ENCODE measurements around the gene MYO1D.

MYO1D gene

DNA sequence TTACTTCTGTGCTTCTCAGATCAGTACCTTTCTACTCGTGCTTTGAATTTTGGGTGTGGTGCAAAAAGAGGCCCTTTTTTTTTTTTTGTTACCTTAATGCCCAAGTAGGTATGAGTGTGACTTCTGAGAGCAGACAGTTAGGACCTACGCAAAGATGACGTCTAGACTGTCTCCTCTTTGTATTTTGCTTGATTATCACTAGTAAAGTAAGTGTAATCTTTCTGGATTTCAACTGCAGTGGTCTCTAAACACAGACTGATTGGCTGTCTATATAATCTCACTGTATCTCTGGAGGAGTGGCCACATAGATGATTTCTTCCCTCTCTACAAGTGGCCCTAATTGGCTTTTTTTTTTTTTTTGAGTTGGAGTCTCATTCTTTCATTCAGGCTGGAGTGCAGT lies 401.7 kb downstream of the MYO1D start:
- Histone ChIP-seq H2BK5ac (ENCODE audit: low read length) (no peak overlapping the region), H3K79me1 (ENCODE audit: low read length) (peaks cover 4% of the 10 kb centered on the region), H3K18ac (ENCODE audit: low read length) (no peak overlapping the region), H3K36me3 (ENCODE audit: control insufficient read depth, insufficient read depth, low read length) (peaks cover 27% of the 10 kb centered on the region), H3K27me3 (ENCODE audit: insufficient read depth, low read length, poor library complexity) (no peaks in the 10 kb centered on the region), H4K8ac (ENCODE audit: low read depth, low read length) (no peak overlapping the region), H3K23ac (ENCODE audit: low read length) (no peak overlapping the region), H3K4ac (ENCODE audit: low read depth, low read length) (no peak overlapping the region), H3K79me2 (ENCODE audit: control insufficient read depth, insufficient read depth, low read length) (no peaks in the 10 kb centered on the region), H3K9ac (ENCODE audit: low read length) (no peak overlapping the region), H4K5ac (ENCODE audit: low read length) (no peak overlapping the region), H2AK5ac (ENCODE audit: low read length) (no peak overlapping the region), H3K56ac (ENCODE audit: low read length) (no peak overlapping the region), H3K27ac (ENCODE audit: low read depth, low read length) (no peak overlapping the region), H3K4me3 (ENCODE audit: low read length) (no peak overlapping the region), H3K4me1 (ENCODE audit: control insufficient read depth, low read depth, low read length) (no peaks in the 10 kb centered on the region), H3K4me2 (ENCODE audit: low read length) (no peak overlapping the region), H2BK120ac (ENCODE audit: low read depth, low read length) (no peak overlapping the region), H2BK15ac (replicated peaks; ENCODE audit: low read depth) (no peak overlapping the region)
- no CpG with 5 or more reads among the region's 3 CpGs for WGBS (ENCODE audit: extremely low coverage, insufficient coverage, low lambda C conversion rate)
- DNase-seq, result no peak

DNA sequence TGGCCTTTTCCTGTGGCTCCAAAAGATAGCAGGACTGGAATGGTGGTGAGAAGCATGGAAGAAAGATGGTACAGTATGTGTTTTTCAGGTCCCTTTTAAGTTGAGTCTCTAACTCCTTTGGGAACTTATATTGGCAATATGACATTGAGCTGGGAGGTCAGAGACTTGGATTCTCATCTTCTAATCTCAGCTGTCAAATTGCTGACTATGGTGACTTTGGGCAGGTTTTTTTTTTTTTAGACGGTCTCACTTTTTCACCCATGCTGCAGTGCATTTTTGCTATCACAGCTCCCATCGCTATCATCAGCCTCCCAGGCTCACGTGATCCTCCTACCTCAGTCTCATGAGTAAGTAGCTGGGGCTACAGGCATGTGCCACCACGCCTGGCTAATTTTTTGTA lies 405.3 kb downstream of the MYO1D start:
- H3K79me2 ChIP-seq (ENCODE audit: control insufficient read depth, insufficient read depth, low read length), result no peaks in the 10 kb centered on the region
- no peak overlapping the region for H2BK120ac ChIP-seq (ENCODE audit: low read depth, low read length)
- H3K79me1 ChIP-seq (ENCODE audit: low read length), result peaks cover 3% of the 10 kb centered on the region
- no peak overlapping the region for H2BK15ac ChIP-seq (replicated peaks; ENCODE audit: low read depth)
- no peak overlapping the region for H3K4me2 ChIP-seq (ENCODE audit: low read length)
- H4K5ac ChIP-seq (ENCODE audit: low read length), result no peak overlapping the region
- no peak overlapping the region for H3K4ac ChIP-seq (ENCODE audit: low read depth, low read length)
- H2BK5ac ChIP-seq (ENCODE audit: low read length), result no peak overlapping the region
- H3K23ac ChIP-seq (ENCODE audit: low read length), result no peak overlapping the region
- DNase-seq, result no peak
- no peak overlapping the region for H3K27ac ChIP-seq (ENCODE audit: low read depth, low read length)
- no peak overlapping the region for H3K18ac ChIP-seq (ENCODE audit: low read length)
- no CpG with 5 or more reads among the region's 4 CpGs for WGBS (ENCODE audit: extremely low coverage, insufficient coverage, low lambda C conversion rate)
- H3K27me3 ChIP-seq (ENCODE audit: insufficient read depth, low read length, poor library complexity), result no peaks in the 10 kb centered on the region
- H3K4me1 ChIP-seq (ENCODE audit: control insufficient read depth, low read depth, low read length), result no peaks in the 10 kb centered on the region
- H3K36me3 ChIP-seq (ENCODE audit: control insufficient read depth, insufficient read depth, low read length), result peaks cover 19% of the 10 kb centered on the region
- H3K4me3 ChIP-seq (ENCODE audit: low read length), result no peak overlapping the region
- H2AK5ac ChIP-seq (ENCODE audit: low read length), result no peak overlapping the region
- H3K9ac ChIP-seq (ENCODE audit: low read length), result no peak overlapping the region
- H3K56ac ChIP-seq (ENCODE audit: low read length), result no peak overlapping the region
- H4K8ac ChIP-seq (ENCODE audit: low read depth, low read length), result no peak overlapping the region

DNA sequence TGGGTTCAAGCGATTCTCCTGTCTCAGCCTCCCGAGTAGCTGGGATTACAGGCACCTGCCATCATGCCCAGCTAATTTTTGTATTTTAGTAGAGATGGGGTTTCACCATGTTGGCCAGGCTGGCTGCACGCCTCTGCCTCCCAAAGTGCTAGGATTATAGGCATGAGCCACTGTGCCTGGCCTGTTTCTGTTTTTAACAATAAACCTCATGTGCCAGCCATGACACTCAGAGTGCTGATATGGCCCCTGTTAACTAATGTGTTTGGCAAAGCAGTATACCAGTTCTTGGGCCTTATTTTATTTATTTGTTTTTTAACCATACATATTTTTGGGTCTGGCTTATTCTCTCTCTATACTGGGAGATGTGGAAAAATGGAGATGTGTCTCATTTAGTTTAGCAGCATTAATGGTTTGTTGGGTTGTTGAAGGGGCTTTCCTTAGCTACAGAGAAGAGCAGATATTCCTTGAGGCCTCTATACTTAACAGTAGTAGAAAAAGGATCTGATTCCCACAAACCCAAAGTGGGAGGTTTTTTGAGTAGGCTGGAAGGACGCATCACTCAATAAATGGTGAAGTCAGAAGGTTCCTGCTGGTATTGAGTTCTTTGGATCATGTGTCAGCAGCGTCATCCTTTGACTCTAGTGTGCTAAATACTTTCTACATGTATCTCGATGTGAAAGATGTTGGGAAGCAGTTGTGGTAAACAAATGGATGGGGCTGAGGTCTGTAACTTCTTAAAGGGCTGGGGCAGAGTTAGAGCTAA lies 406.3 kb downstream of the MYO1D start:
- H3K36me3 ChIP-seq (ENCODE audit: control insufficient read depth, insufficient read depth, low read length), result peaks cover 19% of the 10 kb centered on the region
- no peaks in the 10 kb centered on the region for H3K79me2 ChIP-seq (ENCODE audit: control insufficient read depth, insufficient read depth, low read length)
- H3K27ac ChIP-seq (ENCODE audit: low read depth, low read length), result no peak overlapping the region

DNA sequence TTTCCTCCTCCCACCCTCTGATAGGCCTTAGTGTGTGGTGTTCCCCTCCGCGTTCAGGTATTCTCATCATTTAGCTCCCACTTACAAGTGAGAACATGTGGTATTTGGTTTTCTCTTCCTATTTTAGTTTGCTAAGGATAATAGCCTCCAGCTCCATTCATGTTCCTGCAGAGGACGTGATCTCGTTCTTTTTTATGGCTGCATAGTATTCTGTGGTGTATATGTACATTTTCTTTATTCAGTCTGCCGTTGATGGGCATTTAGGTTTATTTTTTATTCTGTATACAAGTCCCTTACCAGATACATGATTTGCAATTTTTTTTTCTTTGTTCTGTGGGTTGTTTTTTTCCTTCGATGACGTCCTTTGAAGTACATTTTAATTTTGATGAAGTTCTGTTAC lies 409.0 kb downstream of the MYO1D start:
- H3K27ac ChIP-seq (ENCODE audit: low read depth, low read length), result no peak overlapping the region
- H2BK5ac ChIP-seq (ENCODE audit: low read length), result no peak overlapping the region
- H3K4ac ChIP-seq (ENCODE audit: low read depth, low read length), result no peak overlapping the region
- H3K18ac ChIP-seq (ENCODE audit: low read length), result no peak overlapping the region
- no peak overlapping the region for H3K56ac ChIP-seq (ENCODE audit: low read length)
- no peak overlapping the region for H4K5ac ChIP-seq (ENCODE audit: low read length)
- H2BK120ac ChIP-seq (ENCODE audit: low read depth, low read length), result no peak overlapping the region
- no peak overlapping the region for H4K8ac ChIP-seq (ENCODE audit: low read depth, low read length)
- peaks cover 12% of the 10 kb centered on the region for H3K36me3 ChIP-seq (ENCODE audit: control insufficient read depth, insufficient read depth, low read length)
- H3K4me3 ChIP-seq (ENCODE audit: low read length), result no peak overlapping the region
- H2AK5ac ChIP-seq (ENCODE audit: low read length), result no peak overlapping the region
- no peaks in the 10 kb centered on the region for H3K4me1 ChIP-seq (ENCODE audit: control insufficient read depth, low read depth, low read length)
- no CpG with 5 or more reads among the region's 7 CpGs for WGBS (ENCODE audit: extremely low coverage, insufficient coverage, low lambda C conversion rate)
- H3K4me2 ChIP-seq (ENCODE audit: low read length), result no peak overlapping the region
- H3K23ac ChIP-seq (ENCODE audit: low read length), result no peak overlapping the region
- no peak overlapping the region for H3K9ac ChIP-seq (ENCODE audit: low read length)
- peaks cover 7% of the 10 kb centered on the region for H3K79me1 ChIP-seq (ENCODE audit: low read length)
- no peak for DNase-seq
- H3K79me2 ChIP-seq (ENCODE audit: control insufficient read depth, insufficient read depth, low read length), result peaks cover 2% of the 10 kb centered on the region
- H3K27me3 ChIP-seq (ENCODE audit: insufficient read depth, low read length, poor library complexity), result no peaks in the 10 kb centered on the region
- no peak overlapping the region for H2BK15ac ChIP-seq (replicated peaks; ENCODE audit: low read depth)

More for the DNA sequence above, 406.3 kb downstream of the MYO1D start:
- Histone ChIP-seq H2BK120ac (ENCODE audit: low read depth, low read length) (no peak overlapping the region), H3K9ac (ENCODE audit: low read length) (no peak overlapping the region), H2BK5ac (ENCODE audit: low read length) (no peak overlapping the region), H4K8ac (ENCODE audit: low read depth, low read length) (no peak overlapping the region), H3K27me3 (ENCODE audit: insufficient read depth, low read length, poor library complexity) (no peaks in the 10 kb centered on the region), H3K4me3 (ENCODE audit: low read length) (no peak overlapping the region), H3K4ac (ENCODE audit: low read depth, low read length) (no peak overlapping the region), H3K23ac (ENCODE audit: low read length) (no peak overlapping the region), H3K4me2 (ENCODE audit: low read length) (no peak overlapping the region), H4K5ac (ENCODE audit: low read length) (no peak overlapping the region), H3K79me1 (ENCODE audit: low read length) (peaks cover 3% of the 10 kb centered on the region), H2BK15ac (replicated peaks; ENCODE audit: low read depth) (no peak overlapping the region), H2AK5ac (ENCODE audit: low read length) (no peak overlapping the region), H3K56ac (ENCODE audit: low read length) (no peak overlapping the region), H3K4me1 (ENCODE audit: control insufficient read depth, low read depth, low read length) (no peaks in the 10 kb centered on the region), H3K18ac (ENCODE audit: low read length) (no peak overlapping the region)
- WGBS (ENCODE audit: extremely low coverage, insufficient coverage, low lambda C conversion rate), result no CpG with 5 or more reads among the region's 6 CpGs
- DNase-seq, result no peak

DNA sequence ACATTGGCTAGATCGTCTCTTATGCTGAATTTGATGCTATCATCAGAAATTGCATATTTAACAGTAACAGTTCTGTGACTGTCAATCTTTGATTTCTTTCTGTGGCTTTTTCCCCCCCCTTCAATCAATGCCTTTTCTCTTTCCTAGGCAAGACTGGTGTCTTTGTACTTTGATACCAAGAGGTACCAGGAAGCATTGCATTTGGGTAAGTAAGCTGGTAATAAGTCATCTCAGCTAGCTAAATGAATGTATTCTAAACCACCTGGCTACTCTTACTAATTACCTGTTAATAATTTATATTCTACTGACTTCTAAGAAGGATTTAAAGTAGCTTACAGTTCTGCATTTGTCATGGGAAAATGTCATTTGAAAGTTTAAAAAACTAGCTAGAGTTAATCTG lies 412.6 kb downstream of the MYO1D start:
- Histone ChIP-seq H3K36me3 (ENCODE audit: control insufficient read depth, insufficient read depth, low read length) (peaks cover 5% of the 10 kb centered on the region), H3K27ac (ENCODE audit: low read depth, low read length) (no peak overlapping the region), H4K8ac (ENCODE audit: low read depth, low read length) (no peak overlapping the region), H2AK5ac (ENCODE audit: low read length) (no peak overlapping the region), H3K56ac (ENCODE audit: low read length) (no peak overlapping the region), H3K4ac (ENCODE audit: low read depth, low read length) (no peak overlapping the region), H2BK120ac (ENCODE audit: low read depth, low read length) (no peak overlapping the region), H2BK15ac (replicated peaks; ENCODE audit: low read depth) (no peak overlapping the region), H3K23ac (ENCODE audit: low read length) (no peak overlapping the region), H3K4me3 (ENCODE audit: low read length) (no peak overlapping the region), H3K27me3 (ENCODE audit: insufficient read depth, low read length, poor library complexity) (no peaks in the 10 kb centered on the region), H3K4me1 (ENCODE audit: control insufficient read depth, low read depth, low read length) (no peaks in the 10 kb centered on the region), H3K9ac (ENCODE audit: low read length) (no peak overlapping the region), H3K79me1 (ENCODE audit: low read length) (peaks cover 4% of the 10 kb centered on the region), H3K79me2 (ENCODE audit: control insufficient read depth, insufficient read depth, low read length) (peaks cover 2% of the 10 kb centered on the region), H2BK5ac (ENCODE audit: low read length) (no peak overlapping the region), H4K5ac (ENCODE audit: low read length) (no peak overlapping the region), H3K4me2 (ENCODE audit: low read length) (no peak overlapping the region), H3K18ac (ENCODE audit: low read length) (no peak overlapping the region)
- no CpG with 5 or more reads among the region's 1 CpG for WGBS (ENCODE audit: extremely low coverage, insufficient coverage, low lambda C conversion rate)
- no peak for DNase-seq

DNA sequence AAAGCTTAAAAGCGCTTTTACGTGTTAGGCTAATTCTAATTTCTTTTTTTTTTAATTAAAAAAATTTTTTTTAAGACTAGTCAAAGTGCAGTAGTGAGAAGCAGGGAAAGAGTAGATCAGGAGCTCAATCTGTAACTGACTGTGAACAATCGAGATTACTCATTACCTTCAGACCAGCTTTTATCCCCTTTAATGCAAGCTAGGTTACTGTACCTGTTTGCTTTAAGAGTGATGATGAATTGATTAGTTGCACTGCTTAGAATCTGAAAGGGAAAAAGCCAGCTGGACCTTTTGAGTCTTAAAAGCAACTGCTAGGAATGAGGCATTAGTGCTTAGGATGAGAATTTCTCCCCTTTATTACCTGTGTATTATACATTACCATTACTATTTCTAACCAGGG lies 413.6 kb downstream of the MYO1D start:
- Histone ChIP-seq H3K4ac (ENCODE audit: low read depth, low read length) (no peak overlapping the region), H3K23ac (ENCODE audit: low read length) (no peak overlapping the region), H3K79me2 (ENCODE audit: control insufficient read depth, insufficient read depth, low read length) (peaks cover 7% of the 10 kb centered on the region), H3K27me3 (ENCODE audit: insufficient read depth, low read length, poor library complexity) (no peaks in the 10 kb centered on the region), H3K9ac (ENCODE audit: low read length) (no peak overlapping the region), H3K27ac (ENCODE audit: low read depth, low read length) (no peak overlapping the region), H3K4me3 (ENCODE audit: low read length) (no peak overlapping the region), H2BK15ac (replicated peaks; ENCODE audit: low read depth) (no peak overlapping the region), H4K8ac (ENCODE audit: low read depth, low read length) (no peak overlapping the region), H3K36me3 (ENCODE audit: control insufficient read depth, insufficient read depth, low read length) (peaks cover 10% of the 10 kb centered on the region), H2BK5ac (ENCODE audit: low read length) (no peak overlapping the region), H4K5ac (ENCODE audit: low read length) (no peak overlapping the region), H3K79me1 (ENCODE audit: low read length) (peaks cover 7% of the 10 kb centered on the region), H3K4me2 (ENCODE audit: low read length) (no peak overlapping the region), H2BK120ac (ENCODE audit: low read depth, low read length) (no peak overlapping the region), H3K56ac (ENCODE audit: low read length) (no peak overlapping the region), H3K4me1 (ENCODE audit: control insufficient read depth, low read depth, low read length) (no peaks in the 10 kb centered on the region), H3K18ac (ENCODE audit: low read length) (no peak overlapping the region), H2AK5ac (ENCODE audit: low read length) (no peak overlapping the region)
- DNase-seq, result no peak
- no CpG with 5 or more reads among the region's 3 CpGs for WGBS (ENCODE audit: extremely low coverage, insufficient coverage, low lambda C conversion rate)
